Activated naive CD4-positive, alpha-beta T cell (primary cell): ENCODE results near the gene LDAH.

Experiments
- DNase-seq, 4 experiments: peaks; one replicate each; lab custom pipeline; 2025; lab: John Stamatoyannopoulos, UW

Gene LDAH

DNA sequence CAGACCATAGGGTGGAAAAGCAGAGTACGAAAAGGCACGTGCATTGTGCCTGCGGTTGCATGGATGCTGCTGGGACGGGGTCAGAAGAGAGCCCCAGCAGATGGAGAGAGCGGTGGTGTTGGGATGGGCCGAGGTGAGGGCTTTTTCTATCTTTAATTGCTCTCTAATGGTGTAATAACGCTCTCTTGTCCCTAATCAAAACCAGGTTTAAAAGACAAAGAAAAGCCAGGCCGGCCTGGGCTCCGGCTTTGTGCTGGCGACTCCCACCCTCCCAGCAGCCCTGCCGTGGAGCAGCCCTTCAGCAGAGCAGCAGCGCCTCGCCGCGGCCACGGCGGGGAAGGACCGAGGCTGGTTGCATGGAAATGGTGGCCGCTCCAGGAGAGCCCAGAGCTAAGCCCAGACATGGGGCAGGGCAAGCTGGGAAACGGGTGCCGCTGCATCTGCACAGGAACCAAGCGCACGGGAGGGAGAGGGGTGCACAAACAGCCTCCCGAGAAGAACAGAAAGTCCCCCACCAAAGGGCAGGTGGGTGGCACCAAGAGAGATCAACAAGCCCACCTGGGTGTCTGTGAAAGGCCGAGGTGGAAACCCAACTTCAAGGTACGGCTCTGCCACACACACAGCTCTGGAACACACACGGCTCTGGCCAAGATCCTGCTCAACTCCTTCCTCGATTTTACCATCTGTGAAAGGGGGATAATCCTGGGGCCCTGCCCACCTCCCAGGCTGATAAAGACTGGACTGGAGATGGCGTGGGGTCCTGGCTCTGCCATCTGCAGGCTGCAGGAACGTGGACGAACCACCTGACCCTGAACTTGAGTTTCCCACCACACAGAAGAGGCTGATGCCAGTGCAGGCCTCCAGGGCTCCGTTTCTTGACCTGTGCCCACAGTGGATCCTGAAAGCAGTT lies 187.0 kb downstream of the LDAH start:
- DNase-seq, result no peak

DNA sequence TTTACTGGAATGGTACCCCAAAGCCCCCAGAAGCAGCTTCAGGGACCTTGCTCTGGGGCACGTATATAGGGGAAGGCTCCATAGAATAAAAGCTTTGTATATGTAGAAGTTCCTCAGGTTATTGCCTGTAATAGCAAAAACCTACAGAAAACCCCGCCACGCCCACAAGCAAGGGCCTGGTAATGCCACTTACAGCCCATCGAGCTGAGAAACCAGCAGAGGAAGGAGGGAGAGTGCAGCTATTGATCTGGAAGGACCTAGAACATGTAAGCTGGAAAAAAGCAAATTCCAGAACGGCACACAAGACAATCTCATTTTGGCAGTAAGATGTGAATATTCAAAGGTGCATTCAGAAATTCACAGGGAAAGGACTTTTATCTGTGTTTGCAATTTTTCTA lies 187.8 kb downstream of the LDAH start:
- no peak for DNase-seq

DNA sequence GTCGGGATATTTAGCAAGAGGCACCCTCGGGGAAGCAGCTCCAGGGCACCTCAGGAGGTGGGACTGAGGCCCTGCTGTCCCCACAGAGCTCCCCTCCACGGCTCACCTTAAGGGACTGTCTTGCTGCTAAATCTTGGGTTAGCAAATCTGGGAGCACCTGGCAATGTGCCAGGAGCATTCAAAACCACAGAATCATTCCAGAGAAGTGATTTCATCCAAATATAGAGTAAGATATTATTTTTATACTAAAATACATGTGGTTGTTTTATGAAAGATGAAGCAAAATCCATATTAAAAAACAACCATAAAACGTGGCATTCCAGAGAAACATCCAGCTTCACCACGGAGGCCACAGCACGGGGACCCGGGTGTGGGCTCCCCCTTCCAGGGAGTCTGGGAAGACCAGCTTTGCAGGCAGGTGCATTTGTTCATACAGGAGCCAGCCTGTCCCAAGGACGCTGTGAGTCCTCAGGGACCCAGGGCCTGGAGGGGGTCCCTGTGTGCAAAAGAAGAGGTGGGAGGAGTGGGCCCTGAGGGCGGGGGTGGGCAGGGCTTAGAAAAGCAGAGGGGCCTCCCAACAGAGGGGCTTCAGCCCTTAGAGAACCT lies 188.3 kb downstream of the LDAH start:
- DNase-seq, result no peak
